Measurements from ENCODE around the gene HOXB1. TPM values are rescaled to one million over a fixed set of nuclear protein-coding genes. Genes with fewer than 3 reads are reported as not detected.

Gene HOXB1
- total RNA-seq, 1 donor from 2014 or later = not detected

DNA sequence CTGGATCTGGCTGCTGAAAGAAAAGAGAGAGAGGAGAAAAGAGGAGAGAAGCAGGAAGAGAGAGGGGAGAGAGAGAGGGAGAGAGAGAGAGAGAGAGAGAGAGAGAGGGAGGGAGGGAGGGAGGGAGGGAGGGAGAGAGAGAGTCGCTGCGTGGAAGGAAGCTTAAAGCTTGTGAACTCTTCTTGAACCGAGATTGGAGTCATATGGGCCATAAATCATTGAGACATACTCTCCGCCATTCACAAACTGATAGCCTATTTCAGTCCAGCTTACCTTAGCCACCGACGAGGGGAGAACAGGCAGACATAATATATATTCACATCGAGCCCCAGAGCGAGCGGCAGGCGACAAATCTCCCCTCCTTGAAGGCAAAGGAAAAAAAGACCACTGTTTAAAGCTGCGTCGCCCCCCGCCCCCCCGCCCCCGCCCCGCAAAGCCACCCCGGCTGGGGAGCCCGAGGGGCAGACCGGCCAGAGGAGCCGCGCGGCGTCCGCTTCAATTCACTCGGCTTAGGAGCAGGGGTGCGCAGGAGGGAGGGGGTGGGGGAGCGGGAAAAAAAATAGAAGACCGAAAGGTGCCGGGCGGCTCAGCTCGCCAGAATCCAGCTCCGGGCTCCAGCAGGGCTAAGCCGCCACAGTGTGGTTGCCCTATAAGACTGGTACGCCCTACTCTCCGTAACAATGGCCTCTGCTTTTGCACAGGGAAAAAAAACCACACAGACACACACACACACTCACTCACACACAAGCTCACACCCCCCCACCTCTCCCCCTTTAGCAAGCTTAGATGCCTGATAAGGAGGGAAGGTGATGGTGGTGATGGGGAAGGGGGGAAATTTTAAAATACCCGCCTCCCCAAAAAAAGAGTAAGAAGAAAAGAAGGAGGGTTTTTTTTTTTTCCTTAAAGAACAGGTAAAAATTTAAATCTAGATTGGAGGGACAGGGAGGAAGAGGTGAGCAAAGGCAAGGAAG lies 24.7 kb upstream of the HOXB1 start:
- peak; percentile 50 to 82 for DNase-seq (ENCODE audit: low read depth in 2 of 2)

GRCh38 chr17:48554412-48555257 lies 23.8 kb upstream of the HOXB1 start:
- no peak for DNase-seq (ENCODE audit: low read depth in 2 of 2)

DNA sequence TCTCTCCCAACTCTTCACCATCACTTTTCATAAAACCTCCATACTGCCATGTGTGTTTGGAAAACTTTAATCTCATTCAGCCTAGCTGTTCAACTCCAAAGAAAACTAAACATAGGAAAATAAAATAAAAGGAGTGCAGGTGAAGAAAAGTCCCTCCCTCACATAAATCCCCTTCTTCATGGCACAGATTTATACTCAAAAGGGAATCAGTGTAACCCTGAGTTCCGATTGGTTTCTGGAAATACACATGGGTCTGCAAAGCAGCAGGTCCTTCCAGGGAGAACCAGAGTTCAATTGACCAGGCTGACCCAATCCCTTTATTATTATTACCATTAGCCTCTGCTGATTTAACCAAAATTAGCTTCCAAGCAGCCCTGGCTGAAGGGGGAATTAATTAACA lies 23.0 kb upstream of the HOXB1 start:
- DNase-seq (ENCODE audit: low read depth in 2 of 2) = no peak

- DNase-seq (ENCODE audit: low read depth in 2 of 2) = no peak
Measured at GRCh38 chr17:48553190-48553547, 22.4 kb upstream of the HOXB1 start.

GRCh38 chr17:48552466-48553189 lies 21.8 kb upstream of the HOXB1 start:
- no peak for DNase-seq (ENCODE audit: low read depth in 2 of 2)

DNA sequence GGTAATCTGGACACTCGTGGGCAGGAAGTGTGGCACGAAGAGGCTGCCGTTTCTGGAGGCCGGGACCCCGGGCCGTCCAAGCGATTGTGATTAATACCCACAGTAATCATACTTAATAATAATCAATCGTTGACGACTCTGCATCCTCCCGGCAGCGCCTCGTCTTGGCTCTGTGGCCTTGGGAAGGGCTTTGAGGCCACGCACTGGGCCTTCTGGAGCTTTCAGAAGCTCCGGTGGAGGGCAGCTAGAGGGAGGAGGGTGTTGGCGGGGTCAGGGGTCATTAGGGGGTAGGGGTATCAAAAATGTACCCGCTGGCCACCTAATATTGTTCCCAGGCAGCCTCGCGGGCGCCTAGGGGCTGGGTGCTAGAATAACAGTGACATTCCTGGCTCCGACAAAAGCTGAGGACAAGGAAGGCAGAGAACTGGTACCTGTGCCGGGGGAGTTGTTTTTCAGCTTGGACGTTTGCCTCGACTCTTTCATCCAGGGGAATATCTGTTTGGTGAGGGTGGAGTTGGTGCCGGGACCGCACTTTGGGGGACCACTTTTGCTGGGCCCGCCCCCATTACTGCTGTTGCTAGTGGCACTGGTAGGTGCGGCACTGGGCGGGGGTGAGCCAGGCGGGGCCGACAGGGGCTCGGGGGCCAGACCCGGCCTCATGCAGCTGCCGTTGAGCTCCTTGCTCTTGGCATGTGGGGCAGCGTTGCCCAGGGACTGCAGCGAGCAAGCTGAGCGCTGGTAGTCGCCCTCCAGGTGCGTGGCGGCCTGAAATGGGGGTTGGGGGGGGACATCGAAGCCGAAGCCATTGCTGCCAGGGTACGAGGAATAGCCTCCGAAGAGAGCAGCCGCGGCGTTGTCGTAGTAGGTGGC lies 21.0 kb upstream of the HOXB1 start:
- DNase-seq (ENCODE audit: low read depth in 2 of 2) = no peak

- no peak for DNase-seq (ENCODE audit: low read depth in 2 of 2)
Measured at GRCh38 chr17:48551214-48551555, 20.4 kb upstream of the HOXB1 start.

DNA sequence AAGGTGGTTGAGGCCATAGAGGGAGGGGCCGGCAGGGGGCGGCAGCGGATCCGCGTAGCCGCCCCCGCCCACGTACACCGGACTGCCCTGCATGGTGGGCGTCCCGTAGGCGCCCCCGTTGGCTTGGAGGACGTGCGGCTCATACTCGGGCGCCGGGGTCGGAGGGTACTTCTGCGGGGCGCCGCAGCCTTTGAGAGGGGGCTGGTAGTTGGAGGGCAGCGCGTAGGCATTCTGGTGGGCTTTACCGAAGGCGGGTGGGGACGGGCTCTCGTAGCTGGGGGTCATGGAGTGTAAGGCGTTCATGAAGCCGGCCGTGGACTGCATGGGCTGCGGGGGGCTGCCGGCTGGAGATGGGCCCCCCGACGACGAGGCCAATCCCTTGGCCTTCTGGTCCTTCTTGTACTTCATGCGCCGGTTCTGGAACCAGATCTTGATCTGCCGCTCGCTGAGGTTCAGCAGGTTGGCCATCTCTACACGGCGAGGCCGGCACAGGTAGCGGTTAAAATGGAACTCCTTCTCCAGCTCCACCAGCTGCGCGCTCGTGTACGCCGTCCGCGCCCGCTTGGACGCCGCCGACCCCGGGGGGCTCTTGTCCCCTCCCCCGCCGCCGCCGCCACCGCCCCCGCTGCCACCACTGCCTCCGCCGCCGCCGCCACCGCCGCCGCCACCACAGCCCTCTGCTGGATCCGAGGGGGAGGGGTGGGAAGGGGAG lies 19.8 kb upstream of the HOXB1 start:
- no peak for DNase-seq (ENCODE audit: low read depth in 2 of 2)

GRCh38 chr17:48549914-48550501 lies 19.2 kb upstream of the HOXB1 start:
- DNase-seq (ENCODE audit: low read depth in 2 of 2) = no peak

DNA sequence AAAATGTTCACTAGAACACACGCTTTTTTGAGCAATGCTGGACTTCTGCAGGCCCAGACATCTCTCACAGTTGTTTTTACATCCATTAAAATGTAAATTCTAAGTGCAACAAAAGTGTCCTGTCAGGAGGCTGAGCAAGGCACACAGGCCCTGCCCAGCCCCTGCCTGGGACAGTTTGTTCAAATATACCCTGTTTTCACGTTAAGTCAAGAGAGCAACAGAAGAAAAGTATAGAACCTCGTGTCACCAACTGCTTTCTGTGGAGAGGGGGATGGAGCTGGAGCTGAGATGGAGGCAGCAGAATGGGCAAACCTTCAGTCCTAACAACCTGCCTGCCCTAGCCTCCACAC lies 18.4 kb upstream of the HOXB1 start:
- DNase-seq (ENCODE audit: low read depth in 2 of 2) = no peak

- DNase-seq (ENCODE audit: low read depth in 2 of 2) = no peak
Measured at GRCh38 chr17:48548523-48549280, 17.9 kb upstream of the HOXB1 start.

DNA sequence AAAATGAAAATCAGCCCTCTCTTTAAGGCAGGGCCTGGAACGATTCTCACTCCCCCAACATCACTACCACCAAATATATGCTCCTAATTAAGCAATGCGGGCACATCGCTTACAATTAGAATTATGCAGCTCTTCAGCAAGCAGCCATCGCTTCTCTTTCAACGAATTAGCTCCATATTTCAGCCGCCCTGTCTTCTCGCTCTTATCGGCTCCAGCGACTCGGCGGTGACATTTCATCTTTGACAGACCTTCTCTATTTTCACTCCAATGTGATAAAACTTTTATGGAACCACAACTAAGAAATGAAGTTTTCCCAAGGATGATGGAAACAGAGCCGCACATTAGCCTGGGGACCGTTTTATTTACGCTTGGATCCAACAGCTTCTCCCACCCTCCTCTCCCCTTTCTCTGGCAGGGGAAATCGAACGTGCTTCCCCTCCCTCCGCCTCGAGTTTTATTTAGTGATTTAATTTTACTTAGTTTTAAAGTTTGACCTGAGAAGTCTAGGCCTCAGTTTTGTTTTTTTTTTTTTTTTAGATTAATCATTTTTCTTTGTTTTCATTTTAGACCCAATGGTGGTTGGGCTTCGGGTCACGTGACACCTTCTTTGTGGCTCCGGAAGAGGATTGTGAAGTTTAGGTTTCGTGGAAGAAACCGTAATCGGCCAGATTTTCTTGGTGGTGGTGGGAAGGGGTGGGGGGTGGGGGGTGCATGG lies 17.2 kb upstream of the HOXB1 start:
- peak in 1 of 2 donors; percentile 35 for DNase-seq (ENCODE audit: low read depth in 2 of 2)

DNA sequence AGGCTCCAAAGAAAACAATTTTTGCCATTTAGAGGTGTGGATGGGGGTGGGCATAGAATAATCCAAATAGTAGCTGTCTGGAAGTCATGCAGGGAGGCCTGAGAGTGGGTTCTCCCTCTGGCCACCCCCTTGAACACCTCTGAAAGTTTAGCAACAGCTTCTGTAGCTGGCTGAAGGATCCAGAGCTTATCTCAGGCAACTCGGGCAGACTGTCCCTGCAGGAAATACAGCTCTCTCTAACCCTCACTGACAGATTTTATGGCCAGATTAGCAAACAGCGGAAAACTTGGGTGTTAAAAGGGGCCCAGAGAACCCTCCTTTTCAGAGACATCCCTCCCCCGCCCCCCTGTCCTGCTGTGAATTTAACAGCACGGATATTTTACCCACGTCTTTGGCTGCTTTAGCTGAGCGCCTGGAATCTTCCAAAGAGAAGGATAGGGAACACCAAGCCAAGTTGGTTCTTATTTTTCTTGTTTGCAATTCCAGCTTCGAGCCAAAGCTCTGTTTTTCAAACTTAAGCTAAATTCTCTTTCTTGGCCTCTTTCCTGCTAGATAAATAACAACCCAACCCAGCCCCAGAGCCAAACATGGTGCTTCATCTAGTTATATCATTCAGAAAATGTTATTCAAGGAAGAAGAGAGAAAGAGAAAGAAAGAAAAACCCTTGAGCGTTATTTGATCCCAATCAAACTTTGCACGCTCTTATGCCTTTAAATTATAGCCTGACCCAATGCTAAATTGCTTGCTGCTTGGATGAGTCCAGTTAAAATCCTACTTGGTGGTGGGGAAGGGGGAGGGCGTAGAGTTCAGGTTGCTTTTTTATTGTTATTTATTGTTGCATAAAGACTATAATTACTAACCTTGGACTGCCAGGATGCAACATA lies 16.4 kb upstream of the HOXB1 start:
- DNase-seq (ENCODE audit: low read depth in 2 of 2) = no peak

DNA sequence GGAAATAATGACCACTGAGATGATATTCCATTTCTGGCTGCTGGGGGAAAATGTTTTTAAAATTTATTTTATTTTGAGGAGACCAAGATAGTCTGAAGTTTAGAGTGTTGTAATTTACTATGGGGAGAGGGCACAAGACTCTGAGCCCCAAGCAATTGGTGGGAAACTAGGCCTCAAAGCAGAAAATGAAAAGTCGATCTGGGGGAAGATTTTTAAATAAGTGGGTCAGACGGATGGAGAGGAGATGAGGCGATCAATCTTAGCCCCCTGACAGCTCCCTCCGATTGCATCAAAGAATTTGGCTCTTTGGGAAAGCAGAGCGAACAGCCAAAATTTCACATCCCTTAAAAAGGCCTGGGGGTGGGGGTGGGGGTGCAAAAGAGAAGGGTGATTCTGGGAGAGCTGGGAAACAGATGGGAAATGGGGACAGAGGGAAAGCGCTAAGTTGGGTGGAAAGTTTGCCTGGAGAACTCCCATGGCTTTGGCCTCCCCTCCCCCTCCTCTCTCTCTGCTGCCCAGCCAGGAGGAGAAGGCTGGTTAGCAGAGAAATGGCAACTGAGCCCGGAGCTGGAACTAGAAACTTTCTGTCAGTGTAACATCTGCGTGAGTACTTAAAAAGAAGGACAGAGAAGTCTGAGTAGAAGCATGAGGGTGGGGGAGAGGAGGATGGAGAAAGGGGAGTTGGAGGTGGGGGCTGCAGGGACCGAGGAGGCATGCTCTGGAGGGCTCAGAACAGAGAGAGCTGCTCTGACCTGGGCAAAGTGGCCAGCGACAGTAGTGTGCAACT lies 15.5 kb upstream of the HOXB1 start:
- no peak for DNase-seq (ENCODE audit: low read depth in 2 of 2)

- DNase-seq (ENCODE audit: low read depth in 2 of 2) = no peak
Measured at GRCh38 chr17:48545539-48545938, 14.7 kb upstream of the HOXB1 start.

- DNase-seq (ENCODE audit: low read depth in 2 of 2) = peak; percentile 47 to 76
Measured at GRCh38 chr17:48545022-48545375, 14.2 kb upstream of the HOXB1 start, which contains the start of gene HOXB2. HOXB2 (minus strand) TSS chr17:48545109; CDS start chr17:48544911, 198 bp downstream.

Measured in lung microvascular endothelial cell (primary cell).